Fibroblast of pulmonary artery (primary cell): ENCODE measurements around the gene ABCG8.

Experiments used
- DNase-seq: peaks from one replicate; pipeline ENCODE4 v3.0.0-alpha.2; 2010; ENCODE audit warnings: low read depth
- H3K4me3 ChIP-seq: replicated peaks from 2 replicates; pipeline ENCODE4 v1.5.1; 2011; ENCODE audit warnings: low read depth, mild to moderate bottlenecking, control low read depth, low read length, moderate library complexity
- TF ChIP-seq, protein P1 (sequence below): IDR thresholded peaks from 2 replicates; pipeline ENCODE4 v1.5.1; 2011; ENCODE audit warnings: mild to moderate bottlenecking, control low read depth, low read length, inconsistent platforms; ENCODE audit errors: missing control alignments

Gene ABCG8

DNA sequence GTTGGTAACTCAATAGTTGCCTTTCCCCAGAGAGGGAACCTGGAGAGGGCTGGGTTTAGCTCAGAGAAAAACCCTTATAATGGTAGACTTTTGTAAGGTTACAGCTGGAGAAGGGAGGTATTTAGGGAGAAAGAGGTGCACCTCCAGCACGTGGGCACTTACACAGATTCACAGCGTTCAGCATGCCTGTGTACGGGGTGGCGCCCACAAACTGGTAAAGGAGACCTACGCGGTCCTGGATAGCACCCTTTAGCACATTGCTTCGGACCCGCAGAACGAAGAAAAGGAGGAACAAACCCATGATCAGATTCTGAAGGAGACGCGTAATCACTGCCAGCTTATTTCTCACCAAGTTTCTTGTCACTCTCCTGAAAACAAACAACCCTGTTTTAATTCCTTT, 15.0 kb upstream of the ABCG8 start:
- TF ChIP-seq, protein P1, sequence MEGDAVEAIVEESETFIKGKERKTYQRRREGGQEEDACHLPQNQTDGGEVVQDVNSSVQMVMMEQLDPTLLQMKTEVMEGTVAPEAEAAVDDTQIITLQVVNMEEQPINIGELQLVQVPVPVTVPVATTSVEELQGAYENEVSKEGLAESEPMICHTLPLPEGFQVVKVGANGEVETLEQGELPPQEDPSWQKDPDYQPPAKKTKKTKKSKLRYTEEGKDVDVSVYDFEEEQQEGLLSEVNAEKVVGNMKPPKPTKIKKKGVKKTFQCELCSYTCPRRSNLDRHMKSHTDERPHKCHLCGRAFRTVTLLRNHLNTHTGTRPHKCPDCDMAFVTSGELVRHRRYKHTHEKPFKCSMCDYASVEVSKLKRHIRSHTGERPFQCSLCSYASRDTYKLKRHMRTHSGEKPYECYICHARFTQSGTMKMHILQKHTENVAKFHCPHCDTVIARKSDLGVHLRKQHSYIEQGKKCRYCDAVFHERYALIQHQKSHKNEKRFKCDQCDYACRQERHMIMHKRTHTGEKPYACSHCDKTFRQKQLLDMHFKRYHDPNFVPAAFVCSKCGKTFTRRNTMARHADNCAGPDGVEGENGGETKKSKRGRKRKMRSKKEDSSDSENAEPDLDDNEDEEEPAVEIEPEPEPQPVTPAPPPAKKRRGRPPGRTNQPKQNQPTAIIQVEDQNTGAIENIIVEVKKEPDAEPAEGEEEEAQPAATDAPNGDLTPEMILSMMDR, result no peak
- H3K4me3 ChIP-seq, result no peak overlapping the region
- no peak for DNase-seq

DNA sequence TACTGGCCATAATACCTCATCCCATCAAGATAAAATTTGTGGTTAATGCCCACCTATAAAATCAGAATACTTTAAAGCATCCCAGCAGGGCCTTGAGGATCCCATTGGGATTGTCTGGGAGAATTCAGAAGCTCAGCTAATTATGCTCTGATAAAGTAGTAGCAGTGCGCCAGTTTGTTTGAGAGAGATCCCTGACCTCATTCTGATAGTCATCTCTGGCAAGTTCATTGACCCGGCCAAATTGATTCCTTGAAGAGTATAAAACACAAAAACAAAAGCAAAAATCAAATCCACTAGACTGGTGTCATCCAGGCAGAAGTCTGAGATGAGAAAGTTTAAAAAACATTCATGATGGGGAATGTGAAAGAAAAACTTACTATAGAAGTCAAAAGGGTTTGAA, 14.3 kb upstream of the ABCG8 start:
- TF ChIP-seq, protein P1, result no peak
- no peak for DNase-seq
- H3K4me3 ChIP-seq, result no peak overlapping the region

DNA sequence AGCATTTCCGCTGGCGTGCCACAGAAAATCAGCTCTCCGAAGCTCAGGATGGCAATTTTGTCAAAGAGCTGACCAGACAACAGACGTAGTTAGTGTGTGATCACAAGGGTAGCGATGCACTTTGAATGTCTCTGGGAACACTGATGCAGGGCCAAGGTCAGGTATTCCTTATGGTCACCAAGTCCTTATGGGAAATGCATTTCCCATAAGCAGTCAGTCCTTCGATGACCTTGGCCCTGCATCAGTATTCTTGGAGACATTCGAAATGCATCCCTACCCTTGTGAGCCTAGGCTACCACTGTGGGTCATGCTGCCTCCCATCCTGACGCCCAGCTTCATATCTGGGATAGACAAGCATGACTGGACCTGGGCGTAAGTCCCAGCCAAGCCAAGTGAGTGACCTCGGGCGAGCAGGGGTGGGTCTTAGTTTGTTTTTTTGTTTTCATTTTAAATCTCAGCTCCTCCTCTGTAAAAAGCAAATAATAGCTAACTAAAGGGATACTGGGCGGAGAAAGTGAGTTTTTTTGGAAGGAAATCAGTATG, 13.7 kb upstream of the ABCG8 start:
- TF ChIP-seq, protein P1, result no peak
- DNase-seq, result no peak
- H3K4me3 ChIP-seq, result no peak overlapping the region

DNA sequence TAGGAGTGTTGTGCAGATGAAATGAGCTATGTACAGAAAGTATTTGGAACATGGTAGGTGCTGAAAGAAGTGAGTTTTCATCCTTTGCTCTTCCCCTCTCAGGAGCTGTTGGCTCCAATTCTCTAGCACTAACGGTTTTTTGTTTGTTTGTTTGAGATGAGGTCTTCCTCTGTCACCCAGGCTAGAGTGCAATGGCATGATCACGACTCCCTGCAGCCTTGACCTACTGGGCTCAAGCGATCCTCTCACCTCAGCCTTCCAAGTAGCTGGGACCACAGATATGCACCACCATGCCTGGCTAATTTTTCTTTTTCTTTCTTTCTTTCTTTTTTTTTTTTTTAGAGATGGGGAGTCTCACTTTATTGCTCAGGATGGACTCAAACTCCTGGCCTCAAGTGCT, 12.9 kb upstream of the ABCG8 start:
- no peak overlapping the region for H3K4me3 ChIP-seq
- no peak for DNase-seq
- TF ChIP-seq, protein P1, result no peak

DNA sequence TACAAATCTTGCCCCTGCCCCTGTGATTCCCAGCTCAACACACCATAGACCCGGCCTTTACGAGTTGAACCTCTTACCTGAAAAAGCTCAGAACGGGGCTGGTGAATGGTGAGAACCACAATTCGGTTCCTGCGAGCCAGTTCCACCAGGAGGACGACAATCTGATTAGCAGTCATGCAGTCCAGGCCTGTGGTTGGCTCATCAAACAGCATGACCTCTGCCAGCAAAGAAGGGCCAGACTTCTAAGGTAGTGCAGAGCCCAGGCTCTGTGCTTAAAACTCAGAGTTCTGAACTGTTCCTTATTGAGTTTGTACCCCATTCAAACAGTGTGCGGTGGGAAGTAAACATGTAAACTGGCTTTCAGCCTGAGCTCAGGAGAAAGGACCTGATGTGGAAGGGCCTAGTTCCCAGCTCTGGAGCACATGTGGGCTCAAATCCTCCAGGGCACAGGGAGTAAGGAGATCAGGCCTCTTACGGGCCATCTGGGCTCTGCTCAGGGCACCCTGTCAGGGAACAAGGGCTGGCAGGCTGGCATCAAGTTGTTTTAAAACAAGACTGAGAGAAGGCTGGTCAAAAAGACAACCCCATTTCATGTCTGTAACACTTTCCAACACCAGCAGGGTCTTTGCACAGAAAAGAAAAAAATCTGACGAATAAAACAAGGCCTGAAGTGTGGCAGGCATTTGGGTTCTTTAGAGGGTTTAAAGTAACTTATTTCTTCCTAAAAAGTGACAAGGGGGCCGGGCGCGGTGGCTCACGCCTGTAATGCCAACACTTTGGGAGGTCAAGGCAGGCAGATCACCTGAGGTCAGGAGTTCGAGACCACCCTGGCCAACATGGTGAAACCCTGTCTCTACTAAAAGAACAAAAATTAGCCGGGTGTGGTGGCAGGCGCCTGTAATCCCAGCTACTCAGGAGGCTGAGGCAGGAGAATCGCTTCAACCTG, 12.2 kb upstream of the ABCG8 start:
- no peak overlapping the region for H3K4me3 ChIP-seq
- DNase-seq, result no peak
- TF ChIP-seq, protein P1, result no peak

DNA sequence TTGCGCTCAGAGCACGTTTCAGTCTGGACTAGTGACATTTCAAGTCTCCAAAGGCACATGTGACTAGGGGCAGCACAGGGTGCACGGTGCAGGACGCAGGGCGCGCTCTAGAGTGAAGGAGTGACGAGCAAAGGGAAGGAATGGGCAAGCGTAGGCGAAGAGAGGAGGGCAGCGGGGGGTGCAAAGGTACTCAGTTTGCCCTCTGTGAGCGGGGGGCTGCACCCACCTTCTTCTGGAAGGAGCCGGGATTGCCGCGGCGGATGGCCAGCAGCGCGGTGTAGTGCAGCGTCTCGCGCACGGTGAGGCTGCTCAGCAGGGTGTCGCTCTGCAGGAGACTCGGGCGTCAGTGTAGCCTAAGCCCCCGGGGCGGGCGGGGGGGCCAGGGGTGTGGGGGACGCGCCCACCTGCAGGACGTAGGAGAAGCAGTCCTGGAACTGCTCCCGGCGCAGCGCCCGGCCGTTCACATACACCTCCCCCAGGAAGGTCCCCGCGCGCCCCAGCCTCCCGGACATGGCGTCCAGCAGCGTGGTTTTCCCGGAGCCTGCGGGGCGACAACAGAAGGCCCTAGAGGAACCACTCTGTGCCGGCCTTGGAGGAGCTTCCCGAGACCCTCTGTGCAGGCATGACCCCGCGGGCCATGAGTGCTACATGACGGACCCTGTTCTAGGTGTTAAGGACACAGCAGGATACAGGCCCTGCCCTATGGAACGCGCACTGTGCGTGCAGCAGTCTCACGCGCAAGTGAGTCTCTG, 7.1 kb upstream of the ABCG8 start:
- no peak overlapping the region for H3K4me3 ChIP-seq
- DNase-seq, result no peak
- TF ChIP-seq, protein P1, result no peak
